ENCODE measurements around the gene ERF. TPM values are rescaled to one million over a fixed set of nuclear protein-coding genes. Genes with fewer than 3 reads are reported as not detected.

The ERF gene
- polyA plus RNA-seq, 2 of the 4 experiments (the other 2 are of a cell fraction): 103 to 120 TPM

DNA sequence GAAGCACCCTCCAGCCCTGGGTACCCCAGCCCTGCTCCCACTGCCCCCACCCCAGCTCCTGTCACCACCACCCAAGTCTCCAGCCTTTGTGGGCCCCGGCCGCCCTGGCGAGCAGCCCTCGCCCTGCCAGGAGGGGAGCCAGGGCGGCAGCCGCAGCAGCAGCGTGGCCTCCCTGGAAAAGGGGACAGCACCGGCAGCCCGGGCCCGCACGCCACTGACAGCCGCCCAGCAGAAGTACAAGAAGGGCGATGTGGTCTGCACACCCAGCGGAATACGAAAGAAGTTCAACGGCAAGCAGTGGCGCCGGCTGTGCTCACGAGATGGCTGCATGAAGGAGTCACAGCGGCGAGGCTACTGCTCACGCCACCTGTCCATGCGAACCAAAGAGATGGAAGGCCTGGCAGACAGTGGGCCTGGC lies 18.1 kb upstream of the ERF start:
- H3K4me1 ChIP-seq: peaks cover 25% of the 10 kb centered on the region
- FAIRE-seq: no peak
- no peak overlapping the region for H3K4me3 ChIP-seq
- no peak overlapping the region for H3K4me2 ChIP-seq
- POLR2A ChIA-PET: no interaction called here
- CTCF ChIA-PET: interaction anchor here (0.6 to 14.6 kb wide), 6 partner anchors 8 to 164 kb away, joined by 3 to 373 read pairs (median 4); partner anchors contain the start of gene GSK3A
- DNase-seq (ENCODE audit: low read depth in 1 of 2, low spot score in 1 of 2): no peak
- 97% methylated on average over 23 of the region's 23 CpGs for WGBS (ENCODE audit: missing lambda C conversion rate)
- H3K27ac ChIP-seq: no peak overlapping the region
- ATAC-seq: no peak
- H3K9me3 ChIP-seq: no peaks in the 10 kb centered on the region
- TF ChIP-seq CHD4 (IDR thresholded peaks at IDR 0.05; ENCODE audit: borderline replicate concordance) (no peak), MAFK (IDR thresholded peaks at IDR 0.05; ENCODE audit: partially characterized antibody) (no peak), POLR2AphosphoS2 (conservative IDR thresholded peaks at IDR 0.05; ENCODE audit: low read length) (no peak)
- TF ChIP-seq, protein P1, sequence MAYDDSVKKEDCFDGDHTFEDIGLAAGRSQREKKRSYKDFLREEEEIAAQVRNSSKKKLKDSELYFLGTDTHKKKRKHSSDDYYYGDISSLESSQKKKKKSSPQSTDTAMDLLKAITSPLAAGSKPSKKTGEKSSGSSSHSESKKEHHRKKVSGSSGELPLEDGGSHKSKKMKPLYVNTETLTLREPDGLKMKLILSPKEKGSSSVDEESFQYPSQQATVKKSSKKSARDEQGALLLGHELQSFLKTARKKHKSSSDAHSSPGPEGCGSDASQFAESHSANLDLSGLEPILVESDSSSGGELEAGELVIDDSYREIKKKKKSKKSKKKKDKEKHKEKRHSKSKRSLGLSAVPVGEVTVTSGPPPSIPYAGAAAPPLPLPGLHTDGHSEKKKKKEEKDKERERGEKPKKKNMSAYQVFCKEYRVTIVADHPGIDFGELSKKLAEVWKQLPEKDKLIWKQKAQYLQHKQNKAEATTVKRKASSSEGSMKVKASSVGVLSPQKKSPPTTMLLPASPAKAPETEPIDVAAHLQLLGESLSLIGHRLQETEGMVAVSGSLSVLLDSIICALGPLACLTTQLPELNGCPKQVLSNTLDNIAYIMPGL (CRISPR knock-in tag; IDR thresholded peaks at IDR 0.05; ENCODE audit: borderline replicate concordance): no peak

DNA sequence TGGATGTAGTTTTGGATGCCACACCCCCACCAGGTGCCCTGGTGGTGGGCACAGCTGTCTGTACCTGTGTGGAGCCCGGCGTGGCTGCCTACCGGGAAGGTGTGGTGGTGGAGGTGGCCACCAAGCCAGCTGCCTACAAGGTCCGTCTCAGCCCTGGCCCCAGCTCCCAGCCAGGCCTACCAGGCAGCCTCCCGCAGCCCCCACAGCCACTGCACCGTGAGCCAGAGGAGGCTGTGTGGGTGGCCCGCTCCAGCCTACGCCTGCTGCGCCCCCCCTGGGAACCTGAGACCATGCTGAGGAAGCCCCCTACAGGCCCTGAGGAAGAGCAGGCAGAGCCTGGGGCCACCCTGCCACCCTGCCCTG lies 17.6 kb upstream of the ERF start:
- FAIRE-seq (no peak), ATAC-seq (no peak), DNase-seq (ENCODE audit: low read depth in 1 of 2, low spot score in 1 of 2) (no peak)
- no peak overlapping the region for H3K4me2 ChIP-seq
- POLR2A ChIA-PET: no interaction called here
- no peak overlapping the region for H3K4me3 ChIP-seq
- H3K4me1 ChIP-seq: peaks cover 23% of the 10 kb centered on the region
- WGBS (ENCODE audit: missing lambda C conversion rate): 87% methylated on average over 9 of the region's 9 CpGs
- CTCF ChIA-PET: interaction anchor here (0.6 to 14.6 kb wide), 6 partner anchors 8 to 129 kb away, joined by 3 to 373 read pairs (median 12); partner anchors contain the start of gene GSK3A
- no peaks in the 10 kb centered on the region for H3K9me3 ChIP-seq
- TF ChIP-seq ZNF302 (CRISPR knock-in tag; IDR thresholded peaks at IDR 0.05): no peak
- TF ChIP-seq TFCP2L1 (CRISPR knock-in tag; IDR thresholded peaks at IDR 0.05): no peak
- TF ChIP-seq FOSB (CRISPR knock-in tag; IDR thresholded peaks at IDR 0.05): no peak
- TF ChIP-seq, protein P2, sequence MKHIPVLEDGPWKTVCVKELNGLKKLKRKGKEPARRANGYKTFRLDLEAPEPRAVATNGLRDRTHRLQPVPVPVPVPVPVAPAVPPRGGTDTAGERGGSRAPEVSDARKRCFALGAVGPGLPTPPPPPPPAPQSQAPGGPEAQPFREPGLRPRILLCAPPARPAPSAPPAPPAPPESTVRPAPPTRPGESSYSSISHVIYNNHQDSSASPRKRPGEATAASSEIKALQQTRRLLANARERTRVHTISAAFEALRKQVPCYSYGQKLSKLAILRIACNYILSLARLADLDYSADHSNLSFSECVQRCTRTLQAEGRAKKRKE (CRISPR knock-in tag; IDR thresholded peaks at IDR 0.05; ENCODE audit: low read depth): no peak
- no peak for TF ChIP-seq POLR2A (IDR thresholded peaks at IDR 0.05; ENCODE audit: low read length)
- TF ChIP-seq RAD21 (conservative IDR thresholded peaks at IDR 0.05 in 1 of 2, IDR thresholded peaks at IDR 0.05 in 1 of 2): no peak
- H3K27ac ChIP-seq: no peak overlapping the region

DNA sequence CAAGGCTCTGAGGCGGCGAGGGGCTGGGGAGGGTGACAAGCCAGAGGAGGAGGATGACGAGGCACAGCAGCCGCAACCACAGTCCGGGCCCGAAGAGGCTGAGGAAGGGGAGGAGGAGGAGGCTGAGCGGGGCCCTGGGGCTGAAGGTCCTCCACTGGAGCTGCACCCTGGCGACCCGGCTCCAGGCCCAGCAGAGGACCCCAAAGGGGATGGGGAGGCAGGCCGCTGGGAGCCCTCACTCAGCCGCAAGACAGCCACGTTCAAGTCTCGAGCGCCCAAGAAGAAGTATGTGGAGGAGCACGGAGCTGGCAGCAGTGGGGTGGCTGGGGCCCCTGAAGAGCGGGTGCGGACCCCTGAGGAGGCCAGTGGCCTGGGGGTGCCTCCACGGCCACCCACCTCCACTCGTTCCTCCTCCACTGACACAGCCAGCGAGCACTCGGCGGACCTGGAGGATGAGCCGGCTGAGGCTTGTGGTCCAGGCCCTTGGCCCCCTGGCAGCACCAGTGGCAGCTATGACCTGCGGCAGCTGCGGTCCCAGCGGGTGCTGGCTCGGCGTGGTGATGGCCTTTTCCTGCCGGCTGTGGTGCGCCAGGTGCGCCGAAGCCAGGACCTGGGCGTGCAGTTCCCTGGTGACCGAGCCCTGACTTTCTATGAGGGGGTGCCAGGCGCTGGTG lies 17.1 kb upstream of the ERF start:
- Histone ChIP-seq H3K4me1 (peaks cover 28% of the 10 kb centered on the region), H3K9me3 (no peaks in the 10 kb centered on the region), H3K4me3 (no peak overlapping the region), H3K27ac (peak overlapping the region; percentile 87 to 94; a peak in 4 of 6 replicates), H3K4me2 (no peak overlapping the region)
- FAIRE-seq: no peak
- no peak for ATAC-seq
- TF ChIP-seq, protein P3, sequence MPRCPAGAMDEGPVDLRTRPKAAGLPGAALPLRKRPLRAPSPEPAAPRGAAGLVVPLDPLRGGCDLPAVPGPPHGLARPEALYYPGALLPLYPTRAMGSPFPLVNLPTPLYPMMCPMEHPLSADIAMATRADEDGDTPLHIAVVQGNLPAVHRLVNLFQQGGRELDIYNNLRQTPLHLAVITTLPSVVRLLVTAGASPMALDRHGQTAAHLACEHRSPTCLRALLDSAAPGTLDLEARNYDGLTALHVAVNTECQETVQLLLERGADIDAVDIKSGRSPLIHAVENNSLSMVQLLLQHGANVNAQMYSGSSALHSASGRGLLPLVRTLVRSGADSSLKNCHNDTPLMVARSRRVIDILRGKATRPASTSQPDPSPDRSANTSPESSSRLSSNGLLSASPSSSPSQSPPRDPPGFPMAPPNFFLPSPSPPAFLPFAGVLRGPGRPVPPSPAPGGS (IDR thresholded peaks at IDR 0.05): no peak
- no peak for TF ChIP-seq ZC3H11A (IDR thresholded peaks at IDR 0.05)
- no peak for TF ChIP-seq SMC3 (IDR thresholded peaks at IDR 0.05)
- no peak for TF ChIP-seq RFX5 (IDR thresholded peaks at IDR 0.05)
- no peak for TF ChIP-seq ZFP36 (IDR thresholded peaks at IDR 0.05; ENCODE audit: borderline replicate concordance, partially characterized antibody)
- TF ChIP-seq RCOR1 (IDR thresholded peaks at IDR 0.05; ENCODE audit: low read depth, low read length): no peak
- no peak for TF ChIP-seq RARB (CRISPR knock-in tag; IDR thresholded peaks at IDR 0.05)
- TF ChIP-seq, protein P1 (CRISPR knock-in tag; IDR thresholded peaks at IDR 0.05; ENCODE audit: borderline replicate concordance): no peak
- TF ChIP-seq, protein P4, sequence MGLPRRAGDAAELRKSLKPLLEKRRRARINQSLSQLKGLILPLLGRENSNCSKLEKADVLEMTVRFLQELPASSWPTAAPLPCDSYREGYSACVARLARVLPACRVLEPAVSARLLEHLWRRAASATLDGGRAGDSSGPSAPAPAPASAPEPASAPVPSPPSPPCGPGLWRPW (IDR thresholded peaks at IDR 0.05): no peak
- TF ChIP-seq FOXS1 (CRISPR knock-in tag; IDR thresholded peaks at IDR 0.05): no peak
- CTCF ChIA-PET: interaction anchor here (0.8 to 14.6 kb wide), 6 partner anchors 9 to 129 kb away, joined by 3 to 373 read pairs (median 14); partner anchors contain the start of gene GSK3A
- DNase-seq (ENCODE audit: low read depth in 1 of 2, low spot score in 1 of 2): no peak
- POLR2A ChIA-PET: no interaction called here
- WGBS (ENCODE audit: missing lambda C conversion rate): 94% methylated on average over 35 of the region's 35 CpGs

Data from A549 (cell line).